OCI-LY3 (cell line): ENCODE data around the gene CFAP99.
"Not testable (repeated sequence)": the region's sequence is repeated elsewhere in the genome, so short reads cannot be mapped to it uniquely, and the experiment has no call there.

Experiments used
- CTCF ChIP-seq: fragments of 200-600, 300-600 bp; sonication (generic); IDR thresholded peaks from 2 replicates; pipeline ENCODE4 v1.5.1; 2014; ENCODE audit warnings: antibody characterized with exemption, low read length, low read depth
- EZH2phosphoT487 ChIP-seq: fragments of 200-600 bp; shearing (Covaris generic); IDR thresholded peaks from 2 replicates; pipeline ENCODE4 v1.6.1; 2018; ENCODE audit warnings: antibody characterized with exemption, mixed run types, low read depth

- not testable (repeated sequence) for TF ChIP-seq CTCF, EZH2phosphoT487
Observed at GRCh38 chr4:2465544-2465943, 46.8 kb downstream of the CFAP99 start.
